Central memory CD8-positive, alpha-beta T cell (primary cell): ENCODE data around the gene EXD3.
"Not testable (repeated sequence)": the region's sequence is repeated elsewhere in the genome, so short reads cannot be mapped to it uniquely, and the experiment has no call there.

ENCODE experiments used
- ATAC-seq: fragments of 150-1000 bp; cut with Tn5 transposase; replicated peaks from 2 replicates; pipeline ENCODE4 v1.10.0; 2022; ENCODE audit warnings: mild to moderate bottlenecking, moderate FRiP score, moderate number of reproducible peaks; ENCODE audit not compliant: poor library complexity, severe bottlenecking; ENCODE audit errors: extremely low read depth
- DNase-seq, 2 donors: peaks; one replicate each; pipeline ENCODE4 v3.0.0; 2021; ENCODE audit warnings: low spot score in 2 of 2
- H3K27ac Mint-ChIP-seq: one replicate; pipeline ENCODE4 v1.8.0; 2022; ENCODE audit warnings: low read depth, mild to moderate bottlenecking, moderate library complexity, mixed read lengths
- H3K27me3 Mint-ChIP-seq: one replicate; pipeline ENCODE4 v1.8.0; 2022; ENCODE audit warnings: mixed read lengths
- H3K36me3 Mint-ChIP-seq: one replicate; pipeline ENCODE4 v1.8.0; 2022; ENCODE audit warnings: mild to moderate bottlenecking, moderate library complexity, mixed read lengths; ENCODE audit not compliant: insufficient read depth
- H3K4me1 Mint-ChIP-seq: one replicate; pipeline ENCODE4 v1.8.0; 2022; ENCODE audit warnings: mixed read lengths
- H3K4me3 Mint-ChIP-seq: one replicate; pipeline ENCODE4 v1.8.0; 2022; ENCODE audit warnings: mild to moderate bottlenecking, moderate library complexity, mixed read lengths
- H3K9me3 Mint-ChIP-seq: one replicate; pipeline ENCODE4 v1.8.0; 2022; ENCODE audit warnings: mixed read lengths

The EXD3 gene

GRCh38 chr9:137331929-137332328 lies 91.0 kb downstream of the EXD3 start:
- H3K9me3 Mint-ChIP-seq: peaks cover 6% of the 10 kb centered on the region
- peaks cover under 1% of the 10 kb centered on the region for H3K4me1 Mint-ChIP-seq
- DNase-seq: no peak
- peaks cover 10% of the 10 kb centered on the region for H3K36me3 Mint-ChIP-seq
- peaks cover 14% of the 10 kb centered on the region for H3K27me3 Mint-ChIP-seq
- ATAC-seq: no peak
- no peak overlapping the region for H3K27ac Mint-ChIP-seq
- H3K4me3 Mint-ChIP-seq: no peak overlapping the region

GRCh38 chr9:137330689-137331088 lies 92.3 kb downstream of the EXD3 start:
- ATAC-seq (no peak), DNase-seq (no peak)
- peaks cover 4% of the 10 kb centered on the region for H3K4me1 Mint-ChIP-seq
- H3K9me3 Mint-ChIP-seq: peaks cover 6% of the 10 kb centered on the region
- peaks cover 26% of the 10 kb centered on the region for H3K27me3 Mint-ChIP-seq
- no peak overlapping the region for H3K4me3 Mint-ChIP-seq
- H3K27ac Mint-ChIP-seq: no peak overlapping the region
- peaks cover 15% of the 10 kb centered on the region for H3K36me3 Mint-ChIP-seq

GRCh38 chr9:137329590-137329989 lies 93.4 kb downstream of the EXD3 start:
- Mint-ChIP-seq H3K36me3 (peaks cover 15% of the 10 kb centered on the region), H3K27me3 (peaks cover 37% of the 10 kb centered on the region)
- not testable (repeated sequence) for DNase-seq, H3K4me1 Mint-ChIP-seq, ATAC-seq, H3K9me3 Mint-ChIP-seq, H3K27ac Mint-ChIP-seq, H3K4me3 Mint-ChIP-seq

GRCh38 chr9:137327641-137328550 lies 95.1 kb downstream of the EXD3 start:
- H3K4me1 Mint-ChIP-seq, ATAC-seq, H3K4me3 Mint-ChIP-seq, H3K9me3 Mint-ChIP-seq, DNase-seq: not testable (repeated sequence)
- H3K27ac Mint-ChIP-seq: peak overlapping the region; percentile 56
- H3K36me3 Mint-ChIP-seq: peaks cover 15% of the 10 kb centered on the region
- peaks cover 37% of the 10 kb centered on the region for H3K27me3 Mint-ChIP-seq

- peaks cover 4% of the 10 kb centered on the region for H3K4me1 Mint-ChIP-seq
- ATAC-seq: peak; percentile 67
- H3K27ac Mint-ChIP-seq: no peak overlapping the region
- H3K36me3 Mint-ChIP-seq: peaks cover 15% of the 10 kb centered on the region
- no peak for DNase-seq
- H3K9me3 Mint-ChIP-seq: peaks cover 6% of the 10 kb centered on the region
- peaks cover 37% of the 10 kb centered on the region for H3K27me3 Mint-ChIP-seq
- H3K4me3 Mint-ChIP-seq: no peak overlapping the region
Measured at GRCh38 chr9:137326445-137327065, 96.4 kb downstream of the EXD3 start.

- peaks cover 15% of the 10 kb centered on the region for H3K36me3 Mint-ChIP-seq
- H3K9me3 Mint-ChIP-seq: peaks cover 6% of the 10 kb centered on the region
- peaks cover 4% of the 10 kb centered on the region for H3K4me1 Mint-ChIP-seq
- ATAC-seq: no peak
- H3K27ac Mint-ChIP-seq: no peak overlapping the region
- peaks cover 37% of the 10 kb centered on the region for H3K27me3 Mint-ChIP-seq
- H3K4me3 Mint-ChIP-seq: no peak overlapping the region
- DNase-seq: no peak
Measured at GRCh38 chr9:137325799-137326198, 97.2 kb downstream of the EXD3 start.

GRCh38 chr9:137325124-137325523 lies 97.8 kb downstream of the EXD3 start:
- DNase-seq (no peak), ATAC-seq (no peak)
- H3K9me3 Mint-ChIP-seq: peaks cover 6% of the 10 kb centered on the region
- peaks cover 13% of the 10 kb centered on the region for H3K36me3 Mint-ChIP-seq
- H3K27ac Mint-ChIP-seq: no peak overlapping the region
- peaks cover 4% of the 10 kb centered on the region for H3K4me1 Mint-ChIP-seq
- peaks cover 37% of the 10 kb centered on the region for H3K27me3 Mint-ChIP-seq
- H3K4me3 Mint-ChIP-seq: no peak overlapping the region

GRCh38 chr9:137323531-137324331 lies 99.2 kb downstream of the EXD3 start:
- peaks cover 37% of the 10 kb centered on the region for H3K27me3 Mint-ChIP-seq
- peaks cover 11% of the 10 kb centered on the region for H3K36me3 Mint-ChIP-seq
- ATAC-seq: no peak
- H3K9me3 Mint-ChIP-seq: peaks cover 6% of the 10 kb centered on the region
- H3K4me1 Mint-ChIP-seq: peaks cover 4% of the 10 kb centered on the region
- no peak overlapping the region for H3K27ac Mint-ChIP-seq
- H3K4me3 Mint-ChIP-seq: no peak overlapping the region
- DNase-seq: no peak

- H3K9me3 Mint-ChIP-seq: no peaks in the 10 kb centered on the region
- peaks cover 22% of the 10 kb centered on the region for H3K27me3 Mint-ChIP-seq
- H3K27ac Mint-ChIP-seq: no peak overlapping the region
- H3K36me3 Mint-ChIP-seq: peaks cover 4% of the 10 kb centered on the region
- DNase-seq: no peak
- peaks cover 3% of the 10 kb centered on the region for H3K4me1 Mint-ChIP-seq
- no peak overlapping the region for H3K4me3 Mint-ChIP-seq
- no peak for ATAC-seq
Measured at GRCh38 chr9:137321726-137322361, 101.1 kb downstream of the EXD3 start.

GRCh38 chr9:137320555-137321384 lies 102.2 kb downstream of the EXD3 start:
- H3K4me1 Mint-ChIP-seq: no peaks in the 10 kb centered on the region
- no peak overlapping the region for H3K27ac Mint-ChIP-seq
- H3K4me3 Mint-ChIP-seq: no peak overlapping the region
- H3K36me3 Mint-ChIP-seq: peaks cover 2% of the 10 kb centered on the region
- H3K9me3 Mint-ChIP-seq: no peaks in the 10 kb centered on the region
- DNase-seq: no peak
- no peak for ATAC-seq
- H3K27me3 Mint-ChIP-seq: peaks cover 12% of the 10 kb centered on the region

GRCh38 chr9:137319739-137320551 lies 103.0 kb downstream of the EXD3 start:
- Mint-ChIP-seq H3K27ac (no peak overlapping the region), H3K4me1 (no peaks in the 10 kb centered on the region), H3K36me3 (no peaks in the 10 kb centered on the region), H3K9me3 (no peaks in the 10 kb centered on the region), H3K27me3 (peaks cover 3% of the 10 kb centered on the region), H3K4me3 (no peak overlapping the region)
- no peak for DNase-seq
- ATAC-seq: no peak
